H1 (cell line): ENCODE measurements around the gene GNAT1. TPM values are rescaled to one million over a fixed set of nuclear protein-coding genes. Genes with fewer than 3 reads are reported as not detected.

Experiments
- CTCF ChIA-PET: fragments of 300-600 bp; sonication (Branson Sonifier 250); formaldehyde crosslinking; loops from one replicate; lab custom pipeline; 2021; ENCODE audit not compliant: partially characterized antibody; lab: Charles Lee
- POLR2A ChIA-PET: fragments of 300-600 bp; sonication (Branson Sonifier 250); formaldehyde crosslinking; loops from one replicate; lab custom pipeline; 2021; ENCODE audit warnings: inconsistent platforms; ENCODE audit not compliant: partially characterized antibody; lab: Charles Lee
- DNase-seq, 2 experiments: peaks; one replicate each; pipeline versions ENCODE4 v3.0.0 to v3.0.0-alpha.2; 2010 to 2022; ENCODE audit warnings: low spot score in 2 of 2, low read depth in 1 of 2, mixed read lengths in 1 of 2
- FAIRE-seq: peaks from 2 replicates; lab custom pipeline; 2011; peaks lifted over from hg19 to GRCh38; lab: Jason Lieb, UNC
- H2AFZ ChIP-seq: 2 replicates; pipeline ENCODE4 v1.8.1; 2012; ENCODE audit warnings: low read length, inconsistent platforms
- H2AK5ac ChIP-seq: 2 replicates; pipeline ENCODE4 v1.6.1; 2013; ENCODE audit warnings: low read depth, low read length
- H2BK120ac ChIP-seq: replicated peaks from 2 replicates; pipeline ENCODE3; 2013; ENCODE audit warnings: low read depth, low read length, inconsistent platforms
- H2BK12ac ChIP-seq: 2 replicates; pipeline ENCODE4 v1.6.1; 2013; ENCODE audit warnings: low read depth, low read length
- H2BK15ac ChIP-seq: 2 replicates; pipeline ENCODE4 v1.6.1; 2013; ENCODE audit warnings: low read length
- H2BK20ac ChIP-seq: 2 replicates; pipeline ENCODE4 v1.6.1; 2013; ENCODE audit warnings: low read length
- H2BK5ac ChIP-seq: 2 replicates; pipeline ENCODE4 v1.6.1; 2013; ENCODE audit warnings: low read depth, low read length
- H3K14ac ChIP-seq: 2 replicates; pipeline ENCODE4 v1.6.1; 2013; ENCODE audit warnings: inconsistent platforms; ENCODE audit not compliant: insufficient read length
- H3K18ac ChIP-seq: 2 replicates; pipeline ENCODE4 v1.6.1; 2013; ENCODE audit warnings: low read length; ENCODE audit errors: extremely low read depth
- H3K23ac ChIP-seq: 2 replicates; pipeline ENCODE4 v1.6.1; 2013; ENCODE audit warnings: inconsistent platforms; ENCODE audit not compliant: insufficient read length
- H3K23me2 ChIP-seq: 2 replicates; pipeline ENCODE4 v1.6.1; 2013; ENCODE audit warnings: low read depth, low read length
- H3K27ac ChIP-seq: 2 replicates; pipeline ENCODE4 v1.6.1; 2011; ENCODE audit warnings: low read depth, low read length, inconsistent platforms
- H3K27me3 ChIP-seq, 4 experiments: replicated peaks in 1 of 4; 1 replicate in 1 of 4; 2 replicates in 3 of 4; pipeline versions ENCODE4 v1.6.1 to v1.8.1; 2011 to 2013; ENCODE audit warnings: low read length in 3 of 4, mild to moderate bottlenecking in 3 of 4, inconsistent platforms in 2 of 4, mixed read lengths in 2 of 4, moderate library complexity in 1 of 4; ENCODE audit not compliant: control insufficient read depth in 3 of 4, insufficient read depth in 3 of 4; ENCODE audit errors: extremely low read depth in 1 of 4
- H3K36me3 ChIP-seq, 4 experiments: 2 replicates each; pipeline versions ENCODE4 v1.6.1 to v1.8.1; 2011 to 2013; ENCODE audit warnings: mild to moderate bottlenecking in 4 of 4, low read length in 3 of 4, moderate library complexity in 2 of 4, control low read depth in 1 of 4, inconsistent platforms in 1 of 4; ENCODE audit not compliant: insufficient read depth in 4 of 4, control insufficient read depth in 2 of 4
- H3K4ac ChIP-seq: replicated peaks from 2 replicates; pipeline ENCODE3; 2013; ENCODE audit warnings: low read length, low read depth, mixed read lengths, inconsistent platforms; ENCODE audit not compliant: insufficient read length
- H3K4me1 ChIP-seq, 4 experiments: replicated peaks in 1 of 4; 1 replicate in 1 of 4; 2 replicates in 3 of 4; pipeline versions ENCODE4 v1.6.1 to v1.8.1; 2011 to 2013; ENCODE audit warnings: low read length in 3 of 4, inconsistent platforms in 2 of 4, mixed read lengths in 1 of 4; ENCODE audit not compliant: insufficient read depth in 4 of 4, control insufficient read depth in 3 of 4
- H3K4me2 ChIP-seq, 2 experiments: 2 replicates each; pipeline versions ENCODE4 v1.6.1 to v1.8.1; 2011 to 2013; ENCODE audit warnings: low read depth in 2 of 2, low read length in 2 of 2, control low read depth in 1 of 2, inconsistent platforms in 1 of 2, mild to moderate bottlenecking in 1 of 2; ENCODE audit not compliant: insufficient read depth in 1 of 2
- H3K4me3 ChIP-seq, 4 experiments: fragments of 200-600, 300-600 bp in 1 of 4; sonication (generic), shearing (Covaris generic), sonication (Bioruptor Twin) in 1 of 4; 2 replicates each; pipeline versions ENCODE4 v1.5.1 to v1.8.1; 2011 to 2016; ENCODE audit warnings: low read length in 4 of 4, low read depth in 3 of 4, control low read depth in 2 of 4, inconsistent platforms in 2 of 4, mild to moderate bottlenecking in 2 of 4, mixed read lengths in 1 of 4, moderate library complexity in 1 of 4; ENCODE audit not compliant: insufficient read depth in 2 of 4; ENCODE audit errors: extremely low read depth in 1 of 4
- H3K56ac ChIP-seq: replicated peaks from 2 replicates; pipeline ENCODE3; 2013; ENCODE audit warnings: low read depth, mild to moderate bottlenecking, mixed read lengths, low read length, inconsistent platforms; ENCODE audit not compliant: insufficient read length
- H3K79me1 ChIP-seq: 2 replicates; pipeline ENCODE4 v1.6.1; 2013; ENCODE audit warnings: low read depth, low read length, control low read depth
- H3K79me2 ChIP-seq, 2 experiments: 2 replicates each; pipeline versions ENCODE4 v1.6.1 to v1.8.1; 2012 to 2013; ENCODE audit warnings: low read length in 2 of 2, mild to moderate bottlenecking in 2 of 2, inconsistent platforms in 1 of 2; ENCODE audit not compliant: insufficient read depth in 2 of 2, control insufficient read depth in 1 of 2
- H3K9ac ChIP-seq, 4 experiments: replicated peaks in 1 of 4; 1 replicate in 1 of 4; 2 replicates in 3 of 4; pipeline versions ENCODE4 v1.6.1 to v1.8.1; 2011 to 2013; ENCODE audit warnings: low read depth in 3 of 4, low read length in 3 of 4, control low read depth in 2 of 4, mild to moderate bottlenecking in 2 of 4, moderate library complexity in 2 of 4, inconsistent platforms in 1 of 4; ENCODE audit errors: extremely low read depth in 1 of 4
- H3K9me3 ChIP-seq, 2 experiments: 2 replicates each; pipeline versions ENCODE4 v1.6.1 to v1.8.1; 2012 to 2013; ENCODE audit warnings: mild to moderate bottlenecking in 2 of 2, moderate library complexity in 2 of 2, control low read depth in 1 of 2, inconsistent platforms in 1 of 2, low read depth in 1 of 2, low read length in 1 of 2, mixed read lengths in 1 of 2; ENCODE audit not compliant: insufficient read depth in 2 of 2
- H4K20me1 ChIP-seq, 2 experiments: replicated peaks in 1 of 2; 2 replicates each; pipeline versions ENCODE3 to v1.8.1; 2011 to 2013; ENCODE audit warnings: inconsistent platforms in 2 of 2, low read length in 2 of 2, mild to moderate bottlenecking in 1 of 2; ENCODE audit not compliant: insufficient read depth in 2 of 2, control insufficient read depth in 1 of 2
- H4K5ac ChIP-seq: 2 replicates; pipeline ENCODE4 v1.6.1; 2013; ENCODE audit warnings: low read length, low read depth, mixed read lengths, inconsistent platforms; ENCODE audit not compliant: insufficient read length
- H4K8ac ChIP-seq: 2 replicates; pipeline ENCODE4 v1.8.0; 2013; ENCODE audit warnings: mild to moderate bottlenecking, moderate library complexity, low read length, inconsistent platforms; ENCODE audit not compliant: insufficient read depth; ENCODE audit errors: extremely low read depth
- H4K91ac ChIP-seq: replicated peaks from 2 replicates; pipeline ENCODE3; 2013; ENCODE audit warnings: low read length, mixed read lengths, inconsistent platforms; ENCODE audit not compliant: insufficient read length
- CEBPB ChIP-seq: IDR thresholded peaks from 2 replicates; pipeline ENCODE4 v1.6.1; 2012; ENCODE audit warnings: low read depth, low read length
- CTCF ChIP-seq, 3 experiments: IDR thresholded peaks; 1 replicate in 2 of 3; 2 replicates in 1 of 3; pipeline versions ENCODE4 v1.5.1 to v1.6.1; 2011; ENCODE audit warnings: low read length in 3 of 3, mild to moderate bottlenecking in 3 of 3, inconsistent platforms in 2 of 3, low read depth in 1 of 3, moderate library complexity in 1 of 3; ENCODE audit not compliant: insufficient read depth in 1 of 3; ENCODE audit errors: control extremely low read depth in 1 of 3
- GABPA ChIP-seq: IDR thresholded peaks from 2 replicates; pipeline ENCODE4 v1.6.1; 2011; ENCODE audit warnings: mild to moderate bottlenecking, low read length, moderate library complexity, borderline replicate concordance; ENCODE audit not compliant: insufficient read depth
- POU5F1 ChIP-seq: IDR thresholded peaks from 2 replicates; pipeline ENCODE4 v1.6.1; 2011; ENCODE audit warnings: low read depth, mild to moderate bottlenecking, low read length, moderate library complexity
- SIN3A ChIP-seq, 2 experiments: IDR thresholded peaks in 1 of 2; conservative IDR thresholded peaks in 1 of 2; 2 replicates each; pipeline ENCODE4 v1.6.1; 2011 to 2012; ENCODE audit warnings: low read length in 2 of 2, improper control_type of control experiment in 1 of 2, low read depth in 1 of 2, mild to moderate bottlenecking in 1 of 2
- WGBS, 2 experiments: shearing (Covaris generic) in 1 of 2; methylation state at CpG; one replicate each; pipeline versions ENCODE4 v1.1.6 to v1.1.7; 2013 to 2015; ENCODE audit warnings: low lambda C conversion rate in 2 of 2, mixed read lengths in 2 of 2, inconsistent platforms in 1 of 2, low coverage in 1 of 2, missing lambda C conversion rate in 1 of 2; ENCODE audit not compliant: insufficient replicate concordance in 2 of 2, insufficient coverage in 1 of 2, insufficient read length in 1 of 2; ENCODE audit errors: extremely low coverage in 1 of 2, missing lambda C conversion rate in 1 of 2; 5-methylcytosine and 5-hydroxymethylcytosine counted together
- polyA plus RNA-seq, 7 experiments: library from polyadenylated mRNA; depleted of rRNA in 3 of 7; stranded (reverse) in 5 of 7; unstranded in 2 of 7; fragments of >200 nt in 5 of 7; fragments of 200-250 nt in 2 of 7; gene quantifications; 1 replicate in 5 of 7; 2 replicates in 1 of 7; 4 replicates in 1 of 7; pipeline versions ENCODE4 v1.2.1 to v1.2.3, GENCODE V29; 2011 to 2013; ENCODE audit warnings: missing spikeins in 2 of 7, mixed read lengths in 2 of 7
- total RNA-seq: library from RNA; stranded (reverse); fragmentation: NEBNext Ultra II Directional; extraction: Animal tissue kit (Norgen Biotek cat#: 25700); gene quantifications from 2 replicates; pipeline ENCODE4 v1.2.1, GENCODE V29; 2021

The GNAT1 gene
- total and polyA plus RNA-seq, 2 of the 8 experiments (the other 6 are each of a cell fraction or from before 2014, with no cell fraction given) = 0.08 TPM; not detected in 1

- peaks cover 0 to 23% (median 11%) of the 10 kb centered on the region in 4 experiments; a peak in 6 of 7 replicates for H3K4me1 ChIP-seq
- H2AFZ ChIP-seq = no peak overlapping the region
- peaks cover 2 to 17% (median 11%) of the 10 kb centered on the region in 4 experiments for H3K27me3 ChIP-seq
- peak overlapping the region; percentile 71 for H3K18ac ChIP-seq
- no peak overlapping the region for H4K8ac ChIP-seq
- no peak overlapping the region; a peak in 1 of 8 replicates for H3K4me3 ChIP-seq
- H3K23ac ChIP-seq = no peak overlapping the region
- DNase-seq = no peak
- H3K36me3 ChIP-seq = no peaks in the 10 kb centered on the region
- peak; percentile 52 for FAIRE-seq
- H3K79me2 ChIP-seq = no peaks in the 10 kb centered on the region
- H2AK5ac ChIP-seq = no peak overlapping the region
- no peak overlapping the region for H4K5ac ChIP-seq
- peak overlapping the region; percentile 31; the same call in 1 of the 2 replicates for H2BK15ac ChIP-seq
- H3K9me3 ChIP-seq = no peaks in the 10 kb centered on the region
- peak overlapping the region; percentile 62 for H4K91ac ChIP-seq
- TF ChIP-seq CEBPB (no peak), SIN3A (conservative IDR thresholded peaks at IDR 0.05 in 1 of 2, IDR thresholded peaks at IDR 0.05 in 1 of 2; ENCODE audit: low read depth in 1 of 2, low read length in 2 of 2) (peak in 1 of 2 experiments; percentile 76; a peak in 2 of 4 replicates), CTCF (IDR thresholded peaks at IDR 0.05; ENCODE audit: control extremely low read depth in 1 of 3, insufficient read depth in 1 of 3, low read depth in 1 of 3, low read length in 3 of 3) (peak in 1 of 3 experiments; percentile 3; a peak in 1 of 4 replicates), GABPA (no peak), POU5F1 (peak; percentile 91)
- H3K27ac ChIP-seq = 0 out of 2 replicates have a peak overlapping the region, but pooled peaks have one; percentile 3
- no peak overlapping the region for H3K4ac ChIP-seq
- CTCF ChIA-PET = interaction anchor here (0.6 to 48.1 kb wide), 16 partner anchors 5 to 241 kb away, joined by 3 to 2149 read pairs (median 6); partner anchors contain the start of genes GNAI2, GNAT1, HYAL2 and LSMEM2
- peaks cover under 1% of the 10 kb centered on the region; the same call in 1 of the 2 replicates for H3K23me2 ChIP-seq
- 76% methylated on average over 13 of the region's 13 CpGs; no CpG with 5 or more reads in 1 of the 2 experiments for WGBS, 2 experiments
- no peak overlapping the region for H3K14ac ChIP-seq
- H2BK20ac ChIP-seq = 0 out of 2 replicates have a peak overlapping the region, but pooled peaks have one; percentile 48
- peak overlapping the region; percentile 15 to 22; a peak in 2 of 4 replicates for H3K4me2 ChIP-seq
- H2BK5ac ChIP-seq = 0 out of 2 replicates have a peak overlapping the region, but pooled peaks have one; percentile 12
- no peaks in the 10 kb centered on the region for H4K20me1 ChIP-seq
- no peak overlapping the region for H3K9ac ChIP-seq
- no peak overlapping the region for H2BK120ac ChIP-seq
- no peaks in the 10 kb centered on the region for H3K79me1 ChIP-seq
- H3K56ac ChIP-seq = no peak overlapping the region
- POLR2A ChIA-PET = interaction anchor here (1.2 to 4.3 kb wide), 7 partner anchors 8 to 90 kb away, joined by 3 to 20 read pairs (median 5); no protein-coding TSS in a partner anchor
- H2BK12ac ChIP-seq = peak overlapping the region; percentile 75; the same call in 1 of the 2 replicates
Observed at GRCh38 chr3:50210510-50211367, 19.3 kb downstream of the GNAT1 start.
